HepG2 (cell line): ENCODE results near the gene TBC1D14. TPM values are rescaled to one million over a fixed set of nuclear protein-coding genes. Genes with fewer than 3 reads are reported as not detected.
A peak's percentile ranks its signal among the peaks of the same experiment; 100 is the strongest.

Experiments
- ATRX ChIP-seq: sonication (generic); formaldehyde crosslinking; IDR thresholded peaks from 2 replicates; pipeline ENCODE4 v1.4.0; 2020; ENCODE audit warnings: missing genetic modification reagents, borderline replicate concordance
- BRD4 ChIP-seq: sonication (generic); formaldehyde crosslinking; IDR thresholded peaks from 2 replicates; pipeline ENCODE4 v1.4.0; 2020; ENCODE audit warnings: missing genetic modification reagents
- CERS6 ChIP-seq: sonication (generic); formaldehyde crosslinking; IDR thresholded peaks from 2 replicates; pipeline ENCODE4 v1.5.0; 2020; ENCODE audit warnings: missing genetic modification reagents
- JUND ChIP-seq: sonication (generic); formaldehyde crosslinking; IDR thresholded peaks from 2 replicates; pipeline ENCODE4 v1.8.0; 2022; ENCODE audit warnings: mild to moderate bottlenecking, missing genetic modification reagents
- KDM3A ChIP-seq: IDR thresholded peaks from 2 replicates; pipeline ENCODE4 v1.6.1; 2018; ENCODE audit warnings: low read depth, missing compliant biosample characterization
- MAFF ChIP-seq: IDR thresholded peaks from 2 replicates; pipeline ENCODE4 v1.6.1; 2011; ENCODE audit warnings: low read depth, low read length, improper control_type of control experiment
- MED8 ChIP-seq: sonication (generic); formaldehyde crosslinking; IDR thresholded peaks from 2 replicates; pipeline ENCODE4 v1.8.1; 2023; ENCODE audit warnings: mild to moderate bottlenecking, missing genetic modification reagents; ENCODE audit not compliant: insufficient replicate concordance
- PRDM15 ChIP-seq: sonication (generic); formaldehyde crosslinking; IDR thresholded peaks from 2 replicates; pipeline ENCODE4 v1.4.0; 2020; ENCODE audit warnings: missing genetic modification reagents
- RERE ChIP-seq: IDR thresholded peaks from 2 replicates; pipeline ENCODE4 v1.6.1; 2016; ENCODE audit warnings: low read depth, missing genetic modification reagents, missing compliant biosample characterization
- THYN1 ChIP-seq: sonication (generic); formaldehyde crosslinking; IDR thresholded peaks from 2 replicates; pipeline ENCODE4 v1.8.1; 2023; ENCODE audit warnings: low read depth, mild to moderate bottlenecking, moderate library complexity, missing genetic modification reagents, borderline replicate concordance
- ZBTB43 ChIP-seq: sonication (generic); formaldehyde crosslinking; conservative IDR thresholded peaks from 2 replicates; pipeline ENCODE4 v1.4.0; 2020; ENCODE audit warnings: missing genetic modification reagents
- ZMYM3 ChIP-seq: sonication (generic); formaldehyde crosslinking; IDR thresholded peaks from 2 replicates; pipeline ENCODE4 v1.5.1; 2020; ENCODE audit warnings: mild to moderate bottlenecking, missing genetic modification reagents
- ZNF510 ChIP-seq: sonication (generic); formaldehyde crosslinking; IDR thresholded peaks from 2 replicates; pipeline ENCODE4 v1.4.0; 2020; ENCODE audit warnings: low read depth, mild to moderate bottlenecking, missing genetic modification reagents
- ZNF678 ChIP-seq: sonication (generic); formaldehyde crosslinking; IDR thresholded peaks from 2 replicates; pipeline ENCODE4 v1.4.0; 2020; ENCODE audit warnings: mild to moderate bottlenecking, missing genetic modification reagents
- ZNF691 ChIP-seq: sonication (generic); formaldehyde crosslinking; IDR thresholded peaks from 2 replicates; pipeline ENCODE4 v1.4.0; 2020; ENCODE audit warnings: missing genetic modification reagents, low read depth, mild to moderate bottlenecking, borderline replicate concordance
- ZNF713 ChIP-seq: sonication (generic); formaldehyde crosslinking; IDR thresholded peaks from 2 replicates; pipeline ENCODE4 v1.4.0; 2020; ENCODE audit warnings: mild to moderate bottlenecking, missing genetic modification reagents
- polyA plus RNA-seq, 8 experiments: library from polyadenylated mRNA; depleted of rRNA in 3 of 8; stranded (reverse) in 7 of 8; unstranded in 1 of 8; fragments of >200 nt; fragmentation: Illumina TruSeq in 4 of 8; extraction: Trizol in 4 of 8; gene quantifications; 2 replicates each; pipeline versions ENCODE4 v1.2.1 to v1.2.3, GENCODE V29; 2011 to 2016; ENCODE audit warnings: low read depth in 4 of 8, missing spikeins in 1 of 8, mixed read lengths in 1 of 8; ENCODE audit not compliant: insufficient read depth in 1 of 8
- total RNA-seq, 5 experiments: library from RNA; depleted of rRNA; stranded (reverse); fragments of >200 nt; fragmentation: Illumina TruSeq; extraction: Trizol; gene quantifications; 2 replicates each; pipeline ENCODE4 v1.2.3, GENCODE V29; 2016; ENCODE audit warnings: low read depth in 1 of 5

Gene TBC1D14
- total and polyA plus RNA-seq, 2 of the 13 experiments (the other 11 are each of a cell fraction or from before 2014, with no cell fraction given) = 29.5 to 46.5 TPM

- no peak for TF ChIP-seq RERE
- no peak for TF ChIP-seq KDM3A (CRISPR knock-in tag)
- no peak for TF ChIP-seq THYN1 (CRISPR knock-in tag)
- TF ChIP-seq ZNF678 = no peak
- TF ChIP-seq ZNF691 = no peak
- no peak for TF ChIP-seq MED8 (CRISPR knock-in tag)
- no peak for TF ChIP-seq ZNF510 (CRISPR knock-in tag)
- TF ChIP-seq PRDM15 (CRISPR knock-in tag) = no peak
- 0 out of 2 replicates have a peak, but pooled peaks have one; percentile 14 for TF ChIP-seq ZNF713
- no peak for TF ChIP-seq BRD4 (CRISPR knock-in tag)
- TF ChIP-seq ATRX = no peak
- peak; percentile 48; the same call in 1 of the 2 replicates for TF ChIP-seq JUND
- TF ChIP-seq ZBTB43 (CRISPR knock-in tag) = no peak
- no peak for TF ChIP-seq ZMYM3
- no peak for TF ChIP-seq CERS6 (CRISPR knock-in tag)
- TF ChIP-seq MAFF = peak; percentile 63
Observed at GRCh38 chr4:6916587-6917460, 7.2 kb downstream of the TBC1D14 start (continued).
